ENCODE data around the gene FAM53A. TPM values are rescaled to one million over a fixed set of nuclear protein-coding genes. Genes with fewer than 3 reads are reported as not detected.

The FAM53A gene
- 3.2 and 5.2 TPM in 2 replicates for total RNA-seq (2014; rRNA removed; shearing (Covaris generic); ENCODE audit: low replicate concordance)

- in situ Hi-C loops (cut with HindIII; ENCODE audit: low pct_unique_long_range_greater_than_20kb, low sequenced_read_pairs): no loop called here
- DNase-seq (ENCODE audit: low read depth): peak; percentile 75
Observed at GRCh38 chr4:1683736-1684505, at the start of gene FAM53A. Gene FAM53A, minus strand, starts transcription at chr4:1684313. Its CDS starts 15,572 bp downstream, at chr4:1668741.

DNA sequence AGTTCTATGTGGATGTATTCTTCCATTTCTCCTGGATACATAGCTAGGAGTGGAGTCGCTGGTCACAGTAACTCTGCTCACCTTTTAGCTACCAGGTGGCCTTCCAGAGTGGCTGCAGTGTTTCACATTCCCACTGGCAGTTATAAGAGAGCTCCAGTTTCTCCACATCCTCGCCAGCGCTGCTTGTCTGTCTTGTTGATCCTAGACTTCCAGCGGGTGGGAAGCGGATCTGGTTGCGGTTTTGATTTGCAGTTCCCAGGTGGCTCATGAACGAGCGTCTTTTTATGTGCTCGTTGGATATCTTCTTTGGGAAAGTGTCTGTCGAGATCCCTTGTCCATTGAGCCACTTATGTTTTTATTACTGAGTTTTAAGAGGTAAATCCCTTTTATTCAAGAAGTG is 48.8 kb upstream of the FAM53A start:
- in situ Hi-C loops (cut with HindIII; ENCODE audit: low pct_unique_long_range_greater_than_20kb, low sequenced_read_pairs): no loop called here
- no peak for DNase-seq (ENCODE audit: low read depth)

DNA sequence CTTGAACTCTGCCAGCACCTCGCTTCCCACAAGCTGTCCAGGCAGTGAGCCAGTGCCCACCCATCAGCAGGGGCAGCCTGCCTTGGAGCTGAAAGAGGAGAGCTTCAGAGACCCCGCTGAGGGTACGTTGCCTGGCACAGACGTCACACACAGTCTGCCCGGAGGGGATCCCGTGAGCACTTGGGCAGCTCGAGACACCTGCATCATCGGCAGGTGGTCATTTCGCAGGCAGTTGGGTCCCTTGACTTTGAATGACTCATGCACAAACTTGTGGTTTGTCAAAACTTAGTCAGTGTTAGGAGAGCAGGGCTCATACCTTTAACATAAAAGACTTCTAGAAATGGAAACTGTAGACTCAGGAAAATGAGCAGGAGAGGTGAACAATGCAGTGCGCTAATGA is 47.1 kb upstream of the FAM53A start:
- in situ Hi-C loops (cut with HindIII; ENCODE audit: low pct_unique_long_range_greater_than_20kb, low sequenced_read_pairs): no loop called here
- DNase-seq (ENCODE audit: low read depth): peak; percentile 61

- in situ Hi-C loops (cut with HindIII; ENCODE audit: low pct_unique_long_range_greater_than_20kb, low sequenced_read_pairs): no loop called here
- DNase-seq (ENCODE audit: low read depth): no peak
Observed at GRCh38 chr4:1730532-1731135, 46.5 kb upstream of the FAM53A start.

DNA sequence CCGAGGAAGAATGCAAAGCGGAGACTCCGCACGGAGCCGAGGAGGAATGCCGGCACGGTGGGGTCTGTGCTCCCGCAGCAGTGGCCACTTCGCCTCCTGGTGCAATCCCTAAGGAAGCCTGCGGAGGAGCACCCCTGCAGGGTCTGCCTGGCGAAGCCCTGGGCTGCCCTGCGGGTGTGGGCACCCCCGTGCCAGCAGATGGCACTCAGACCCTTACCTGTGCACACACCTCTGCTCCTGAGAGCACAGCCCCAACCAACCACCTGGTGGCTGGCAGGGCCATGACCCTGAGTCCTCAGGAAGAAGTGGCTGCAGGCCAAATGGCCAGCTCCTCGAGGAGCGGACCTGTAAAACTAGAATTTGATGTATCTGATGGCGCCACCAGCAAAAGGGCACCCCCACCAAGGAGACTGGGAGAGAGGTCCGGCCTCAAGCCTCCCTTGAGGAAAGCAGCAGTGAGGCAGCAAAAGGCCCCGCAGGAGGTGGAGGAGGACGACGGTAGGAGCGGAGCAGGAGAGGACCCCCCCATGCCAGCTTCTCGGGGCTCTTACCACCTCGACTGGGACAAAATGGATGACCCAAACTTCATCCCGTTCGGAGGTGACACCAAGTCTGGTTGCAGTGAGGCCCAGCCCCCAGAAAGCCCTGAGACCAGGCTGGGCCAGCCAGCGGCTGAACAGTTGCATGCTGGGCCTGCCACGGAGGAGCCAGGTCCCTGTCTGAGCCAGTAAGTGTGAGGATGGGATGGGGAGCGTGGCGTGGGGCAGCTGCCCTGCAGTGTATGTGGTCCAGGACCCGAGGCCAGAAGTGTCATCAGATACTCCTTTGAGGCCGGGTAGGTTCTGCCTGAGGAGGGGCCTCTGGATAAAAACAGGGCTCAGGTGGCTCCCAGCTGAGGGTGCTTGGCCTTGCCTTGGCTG is 44.2 kb upstream of the FAM53A start:
- in situ Hi-C loops (cut with HindIII; ENCODE audit: low pct_unique_long_range_greater_than_20kb, low sequenced_read_pairs): no loop called here

GRCh38 chr4:1727117-1728031 is 43.3 kb upstream of the FAM53A start:
- peak; percentile 88 for DNase-seq (ENCODE audit: low read depth)

More for the DNA sequence above, 44.2 kb upstream of the FAM53A start:
- DNase-seq (ENCODE audit: low read depth): no peak

GRCh38 chr4:1726146-1726934 is 42.2 kb upstream of the FAM53A start:
- DNase-seq (ENCODE audit: low read depth): peak; percentile 82
- in situ Hi-C loops (cut with HindIII; ENCODE audit: low pct_unique_long_range_greater_than_20kb, low sequenced_read_pairs): no loop called here

More at GRCh38 chr4:1727117-1728031, 43.3 kb upstream of the FAM53A start:
- in situ Hi-C loops (cut with HindIII; ENCODE audit: low pct_unique_long_range_greater_than_20kb, low sequenced_read_pairs): no loop called here

DNA sequence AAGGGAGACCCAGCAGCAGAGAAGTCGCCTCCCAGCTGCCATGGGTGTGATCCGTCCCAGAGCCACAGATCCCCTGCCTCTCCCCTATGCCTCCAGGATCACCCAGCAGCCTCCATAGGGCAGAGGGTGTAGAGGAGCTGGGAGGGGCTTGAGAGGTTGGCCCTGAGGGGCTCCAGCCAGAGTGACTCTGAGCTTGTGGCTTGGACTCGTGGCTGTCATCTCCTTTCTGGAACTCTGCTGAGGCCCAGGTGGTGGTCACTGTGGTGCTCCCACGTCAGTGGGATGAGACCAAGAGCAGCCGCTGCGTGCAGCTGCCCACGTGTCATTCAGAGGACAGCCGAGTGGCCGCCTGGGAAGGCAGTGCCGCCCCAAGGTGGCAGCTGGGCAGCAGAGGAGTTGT is 41.4 kb upstream of the FAM53A start:
- in situ Hi-C loops (cut with HindIII; ENCODE audit: low pct_unique_long_range_greater_than_20kb, low sequenced_read_pairs): no loop called here
- no peak for DNase-seq (ENCODE audit: low read depth)

DNA sequence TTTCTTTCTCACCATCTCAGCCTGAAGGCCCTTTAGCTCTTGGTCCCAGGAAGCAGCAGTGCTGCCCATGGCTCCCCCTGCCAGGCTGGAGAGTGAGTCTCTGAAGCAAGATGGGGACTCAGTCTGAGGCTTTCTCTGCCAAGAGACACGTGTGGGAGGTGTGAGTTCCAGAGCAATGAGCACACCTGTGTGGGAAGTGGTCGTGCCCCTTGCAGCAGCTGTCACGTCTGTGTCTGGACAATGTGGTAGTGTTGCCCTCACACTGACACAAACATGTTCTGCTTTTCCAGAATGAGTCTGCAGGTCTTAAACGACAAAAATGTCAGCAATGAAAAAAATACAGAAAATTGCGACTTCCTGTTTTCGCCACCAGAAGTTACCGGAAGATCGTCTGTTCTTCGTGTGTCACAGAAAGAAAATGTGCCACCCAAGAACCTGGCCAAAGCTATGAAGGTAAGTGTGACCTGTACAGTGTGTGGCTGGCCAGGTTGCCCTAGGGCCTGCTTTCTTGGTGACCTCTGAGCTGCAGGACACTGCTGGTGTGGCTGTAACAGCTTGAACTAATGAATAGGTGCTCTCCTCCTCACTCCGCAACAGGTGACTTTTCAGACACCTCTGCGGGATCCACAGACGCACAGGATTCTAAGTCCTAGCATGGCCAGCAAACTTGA is 39.2 kb upstream of the FAM53A start:
- in situ Hi-C loops (cut with HindIII; ENCODE audit: low pct_unique_long_range_greater_than_20kb, low sequenced_read_pairs): no loop called here

DNA sequence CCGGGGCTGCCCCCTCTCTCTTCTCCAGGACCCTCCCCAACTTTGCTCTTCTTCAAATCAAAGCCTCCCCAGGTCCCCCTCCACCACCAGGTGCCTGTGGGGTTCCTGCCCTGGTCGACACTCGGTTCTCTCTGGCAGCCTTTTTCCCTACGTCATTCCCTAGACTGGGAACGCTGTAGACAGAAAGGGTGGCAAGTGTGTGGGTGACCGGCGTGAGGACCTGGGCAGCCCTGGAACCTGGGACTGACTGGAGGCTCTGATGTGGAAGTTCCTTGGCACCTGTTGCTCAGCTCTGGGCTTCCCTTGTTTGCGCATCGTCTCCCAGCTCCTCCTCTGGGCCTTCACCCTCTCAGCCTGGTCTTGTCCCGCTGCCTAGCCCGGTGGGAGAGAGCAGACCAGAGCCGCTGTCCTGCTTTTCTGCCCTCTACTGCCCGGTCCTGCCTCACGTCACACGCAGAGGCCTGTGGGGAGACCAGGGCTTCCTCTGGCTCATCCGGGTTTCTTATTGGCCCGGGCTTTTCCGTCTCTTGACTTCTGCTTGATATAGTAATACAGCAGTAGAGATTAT is 38.5 kb upstream of the FAM53A start:
- in situ Hi-C loops (cut with HindIII; ENCODE audit: low pct_unique_long_range_greater_than_20kb, low sequenced_read_pairs): no loop called here
- peak; percentile 33 for DNase-seq (ENCODE audit: low read depth)

More for the DNA sequence above, 39.2 kb upstream of the FAM53A start:
- DNase-seq (ENCODE audit: low read depth): no peak

GRCh38 chr4:1721666-1722550 is 37.8 kb upstream of the FAM53A start:
- DNase-seq (ENCODE audit: low read depth): no peak
- in situ Hi-C loops (cut with HindIII; ENCODE audit: low pct_unique_long_range_greater_than_20kb, low sequenced_read_pairs): no loop called here

DNA sequence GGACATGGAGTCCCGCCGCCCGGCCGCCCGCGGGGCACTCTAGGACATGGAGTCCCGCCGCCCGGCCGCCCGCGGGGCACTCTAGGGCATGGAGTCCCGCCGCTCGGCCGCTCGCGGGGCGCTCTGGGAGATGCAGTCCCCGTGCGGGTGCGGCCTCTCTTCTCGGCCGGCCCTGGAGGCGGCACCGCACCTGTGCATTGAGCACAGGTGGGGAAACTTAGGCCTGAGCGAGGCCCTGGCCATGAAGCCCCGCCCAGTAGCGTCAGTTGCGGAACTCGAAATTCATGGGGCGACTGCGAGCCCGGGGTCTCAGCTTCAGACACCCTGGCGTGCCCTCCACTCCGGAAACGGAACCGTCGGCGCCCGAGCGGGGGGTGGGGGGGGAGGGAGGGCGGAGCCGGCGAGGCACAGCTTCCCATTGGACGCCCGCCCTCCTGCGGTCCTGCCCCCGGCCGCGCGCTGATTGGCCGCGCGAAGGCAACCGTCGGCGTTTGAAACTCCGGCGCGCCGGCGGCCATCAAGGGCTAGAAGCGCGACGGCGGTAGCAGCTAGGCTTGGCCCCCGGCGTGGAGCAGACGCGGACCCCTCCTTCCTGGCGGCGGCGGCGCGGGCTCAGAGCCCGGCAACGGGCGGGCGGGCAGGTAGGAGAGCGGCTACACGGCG is 37.0 kb upstream of the FAM53A start, which contains the start of the genes TACC3 and TMEM129:
Gene TACC3 (plus strand): TSS at position 519 of the 663 bp plus-strand sequence. CDS start 1,901 bp downstream, outside the sequence.
Gene TMEM129 (minus strand): TSS at position 321 of the 663 bp plus-strand sequence. CDS start 486 bp downstream, outside the sequence.
- peak; percentile 90 for DNase-seq (ENCODE audit: low read depth)
- in situ Hi-C loops (cut with HindIII; ENCODE audit: low pct_unique_long_range_greater_than_20kb, low sequenced_read_pairs): no loop called here

GRCh38 chr4:1720163-1720983 is 36.3 kb upstream of the FAM53A start:
- in situ Hi-C loops (cut with HindIII; ENCODE audit: low pct_unique_long_range_greater_than_20kb, low sequenced_read_pairs): no loop called here

More at GRCh38 chr4:1720163-1720983, 36.3 kb upstream of the FAM53A start:
- DNase-seq (ENCODE audit: low read depth): peak; percentile 48
